GM12878 (cell line): ENCODE data around the gene ZFAND2B.

ENCODE experiments used
- CHD2 ChIP-seq: IDR thresholded peaks from 2 replicates; pipeline ENCODE4 v1.6.1; 2011; ENCODE audit warnings: low read depth, low read length, improper control_type of control experiment, borderline replicate concordance
- FOXK2 ChIP-seq: fragments of 450-650 bp; IDR thresholded peaks from 2 replicates; pipeline ENCODE4 v1.6.1; 2017; ENCODE audit warnings: mild to moderate bottlenecking, moderate library complexity
- POLR2A ChIP-seq: IDR thresholded peaks from 2 replicates; pipeline ENCODE4 v1.6.1; 2011; ENCODE audit warnings: low read depth, mild to moderate bottlenecking, low read length
- RFX5 ChIP-seq: IDR thresholded peaks from 2 replicates; pipeline ENCODE4 v1.6.1; 2011; ENCODE audit warnings: low read depth, low read length, improper control_type of control experiment
- TAF1 ChIP-seq: IDR thresholded peaks from 2 replicates; pipeline ENCODE4 v1.6.1; 2011; ENCODE audit warnings: mild to moderate bottlenecking, low read depth, low read length, borderline replicate concordance
- TCF12 ChIP-seq: IDR thresholded peaks from 2 replicates; pipeline ENCODE4 v1.6.1; 2011; ENCODE audit warnings: low read depth, mild to moderate bottlenecking, low read length
- YBX1 ChIP-seq: fragments of 450-650 bp; IDR thresholded peaks from 2 replicates; pipeline ENCODE4 v1.6.1; 2016; ENCODE audit warnings: antibody characterized with exemption
- ZBTB33 ChIP-seq: fragments of 450-650 bp; IDR thresholded peaks from 2 replicates; pipeline ENCODE4 v1.6.1; 2017; ENCODE audit warnings: mild to moderate bottlenecking
- TF ChIP-seq, protein P1 (sequence below): IDR thresholded peaks from 2 replicates; pipeline ENCODE4 v1.6.1; 2011; ENCODE audit warnings: borderline replicate concordance, low read depth, mild to moderate bottlenecking, moderate library complexity, low read length; ENCODE audit not compliant: insufficient read depth, poor library complexity, severe bottlenecking
- TF ChIP-seq, protein P2 (sequence below), 3 experiments: IDR thresholded peaks in 2 of 3; conservative IDR thresholded peaks in 1 of 3; 2 replicates each; pipeline ENCODE4 v1.5.1; 2011; ENCODE audit warnings: low read depth in 3 of 3, low read length in 3 of 3, mild to moderate bottlenecking in 3 of 3, control low read depth in 2 of 3, moderate library complexity in 2 of 3, inconsistent platforms in 1 of 3, mixed read lengths in 1 of 3; ENCODE audit not compliant: control insufficient read depth in 2 of 3, insufficient read depth in 1 of 3; ENCODE audit errors: extremely low read depth in 1 of 3

DNA sequence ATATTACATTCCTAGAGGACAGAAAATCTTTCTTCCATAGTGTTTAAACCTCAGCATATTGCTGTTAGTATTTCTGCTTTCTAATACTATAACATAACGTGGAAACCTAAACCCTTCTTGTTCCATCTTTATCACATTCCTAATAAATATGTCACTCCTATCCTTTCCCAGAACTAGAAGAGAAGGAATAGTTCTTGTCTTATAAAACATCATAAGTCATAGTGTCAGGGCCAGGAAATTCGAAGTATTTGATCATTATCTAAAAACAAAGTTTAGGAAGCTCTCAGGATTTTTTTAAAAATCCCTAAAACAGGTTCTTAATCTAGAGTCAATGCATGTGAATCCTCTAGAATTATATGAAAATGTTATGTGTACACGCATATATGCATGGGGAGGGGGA, 48.0 kb upstream of the ZFAND2B start:
- TF ChIP-seq, protein P1, sequence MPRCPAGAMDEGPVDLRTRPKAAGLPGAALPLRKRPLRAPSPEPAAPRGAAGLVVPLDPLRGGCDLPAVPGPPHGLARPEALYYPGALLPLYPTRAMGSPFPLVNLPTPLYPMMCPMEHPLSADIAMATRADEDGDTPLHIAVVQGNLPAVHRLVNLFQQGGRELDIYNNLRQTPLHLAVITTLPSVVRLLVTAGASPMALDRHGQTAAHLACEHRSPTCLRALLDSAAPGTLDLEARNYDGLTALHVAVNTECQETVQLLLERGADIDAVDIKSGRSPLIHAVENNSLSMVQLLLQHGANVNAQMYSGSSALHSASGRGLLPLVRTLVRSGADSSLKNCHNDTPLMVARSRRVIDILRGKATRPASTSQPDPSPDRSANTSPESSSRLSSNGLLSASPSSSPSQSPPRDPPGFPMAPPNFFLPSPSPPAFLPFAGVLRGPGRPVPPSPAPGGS, result no peak
- TF ChIP-seq, protein P2, sequence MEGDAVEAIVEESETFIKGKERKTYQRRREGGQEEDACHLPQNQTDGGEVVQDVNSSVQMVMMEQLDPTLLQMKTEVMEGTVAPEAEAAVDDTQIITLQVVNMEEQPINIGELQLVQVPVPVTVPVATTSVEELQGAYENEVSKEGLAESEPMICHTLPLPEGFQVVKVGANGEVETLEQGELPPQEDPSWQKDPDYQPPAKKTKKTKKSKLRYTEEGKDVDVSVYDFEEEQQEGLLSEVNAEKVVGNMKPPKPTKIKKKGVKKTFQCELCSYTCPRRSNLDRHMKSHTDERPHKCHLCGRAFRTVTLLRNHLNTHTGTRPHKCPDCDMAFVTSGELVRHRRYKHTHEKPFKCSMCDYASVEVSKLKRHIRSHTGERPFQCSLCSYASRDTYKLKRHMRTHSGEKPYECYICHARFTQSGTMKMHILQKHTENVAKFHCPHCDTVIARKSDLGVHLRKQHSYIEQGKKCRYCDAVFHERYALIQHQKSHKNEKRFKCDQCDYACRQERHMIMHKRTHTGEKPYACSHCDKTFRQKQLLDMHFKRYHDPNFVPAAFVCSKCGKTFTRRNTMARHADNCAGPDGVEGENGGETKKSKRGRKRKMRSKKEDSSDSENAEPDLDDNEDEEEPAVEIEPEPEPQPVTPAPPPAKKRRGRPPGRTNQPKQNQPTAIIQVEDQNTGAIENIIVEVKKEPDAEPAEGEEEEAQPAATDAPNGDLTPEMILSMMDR (IDR thresholded peaks at IDR 0.05 in 2 of 3, conservative IDR thresholded peaks at IDR 0.05 in 1 of 3; ENCODE audit: control insufficient read depth in 2 of 3, extremely low read depth in 1 of 3, insufficient read depth in 1 of 3, low read depth in 3 of 3, low read length in 3 of 3), result no peak
- TF ChIP-seq RFX5, result no peak
- no peak for TF ChIP-seq POLR2A
- no peak for TF ChIP-seq CHD2
- no peak for TF ChIP-seq ZBTB33
- no peak for TF ChIP-seq FOXK2
- no peak for TF ChIP-seq TCF12
- no peak for TF ChIP-seq YBX1
- TF ChIP-seq TAF1, result no peak
